Mesothelial cell of epicardium (in vitro differentiated cells): Measurements from ENCODE around the gene OR51A4. TPM values are rescaled to one million over a fixed set of nuclear protein-coding genes. Genes with fewer than 3 reads are reported as not detected.

ENCODE experiments used
- DNase-seq, 2 experiments: peaks; one replicate each; pipeline ENCODE4 v3.0.0; 2021; ENCODE audit warnings: low spot score in 2 of 2; ENCODE audit not compliant: unreplicated experiment in 2 of 2
- H3K27ac Mint-ChIP-seq: 2 replicates; pipeline ENCODE4 v1.8.0; 2021; ENCODE audit warnings: mixed read lengths
- H3K27me3 Mint-ChIP-seq: 2 replicates; pipeline ENCODE4 v1.8.0; 2021; ENCODE audit warnings: low read depth, mixed read lengths
- H3K36me3 Mint-ChIP-seq: 2 replicates; pipeline ENCODE4 v1.8.0; 2021; ENCODE audit warnings: mixed read lengths
- H3K4me1 Mint-ChIP-seq: 2 replicates; pipeline ENCODE4 v1.8.0; 2021; ENCODE audit warnings: mixed read lengths
- H3K4me3 Mint-ChIP-seq: 2 replicates; pipeline ENCODE4 v1.8.0; 2021; ENCODE audit warnings: mild to moderate bottlenecking, moderate library complexity, mixed read lengths
- H3K9me3 Mint-ChIP-seq: 2 replicates; pipeline ENCODE4 v1.8.0; 2021; ENCODE audit warnings: mixed read lengths
- total RNA-seq: library from RNA; stranded (reverse); gene quantifications from 3 replicates; pipeline ENCODE4 v1.2.1, GENCODE V29; 2021
- TF ChIP-seq, protein P1 (sequence below): fragments of 200-600 bp; sonication (generic); IDR thresholded peaks from one replicate; pipeline ENCODE4 v1.5.0; 2021; ENCODE audit warnings: antibody characterized with exemption; ENCODE audit not compliant: unreplicated experiment

OR51A4 gene
- total RNA-seq, 1 donor from 2014 or later: not detected

DNA sequence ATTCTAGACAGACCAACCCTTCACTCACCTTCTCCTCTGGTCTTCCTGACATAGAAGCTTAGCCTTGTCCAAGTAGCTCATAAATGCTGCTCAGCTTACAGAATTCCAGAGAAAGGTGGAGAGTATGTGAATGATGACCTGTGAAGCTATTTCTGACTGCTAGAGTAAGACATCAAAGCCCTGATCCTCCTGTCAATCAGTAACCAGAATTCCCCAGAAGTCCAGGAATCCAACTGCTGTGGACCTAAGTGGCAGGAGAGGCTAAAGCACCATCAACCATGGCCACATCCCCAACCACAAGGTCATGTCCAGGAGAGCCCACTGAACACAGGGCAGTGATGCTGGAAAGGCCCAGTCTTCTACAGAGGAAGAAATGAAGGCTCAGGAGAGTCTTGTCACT, 30.8 kb downstream of the OR51A4 start:
- no peak for DNase-seq
- H3K27ac Mint-ChIP-seq: no peak overlapping the region
- no peaks in the 10 kb centered on the region for H3K36me3 Mint-ChIP-seq
- TF ChIP-seq, protein P1, sequence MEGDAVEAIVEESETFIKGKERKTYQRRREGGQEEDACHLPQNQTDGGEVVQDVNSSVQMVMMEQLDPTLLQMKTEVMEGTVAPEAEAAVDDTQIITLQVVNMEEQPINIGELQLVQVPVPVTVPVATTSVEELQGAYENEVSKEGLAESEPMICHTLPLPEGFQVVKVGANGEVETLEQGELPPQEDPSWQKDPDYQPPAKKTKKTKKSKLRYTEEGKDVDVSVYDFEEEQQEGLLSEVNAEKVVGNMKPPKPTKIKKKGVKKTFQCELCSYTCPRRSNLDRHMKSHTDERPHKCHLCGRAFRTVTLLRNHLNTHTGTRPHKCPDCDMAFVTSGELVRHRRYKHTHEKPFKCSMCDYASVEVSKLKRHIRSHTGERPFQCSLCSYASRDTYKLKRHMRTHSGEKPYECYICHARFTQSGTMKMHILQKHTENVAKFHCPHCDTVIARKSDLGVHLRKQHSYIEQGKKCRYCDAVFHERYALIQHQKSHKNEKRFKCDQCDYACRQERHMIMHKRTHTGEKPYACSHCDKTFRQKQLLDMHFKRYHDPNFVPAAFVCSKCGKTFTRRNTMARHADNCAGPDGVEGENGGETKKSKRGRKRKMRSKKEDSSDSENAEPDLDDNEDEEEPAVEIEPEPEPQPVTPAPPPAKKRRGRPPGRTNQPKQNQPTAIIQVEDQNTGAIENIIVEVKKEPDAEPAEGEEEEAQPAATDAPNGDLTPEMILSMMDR: no peak
- H3K4me1 Mint-ChIP-seq: no peaks in the 10 kb centered on the region
- peaks cover 12% of the 10 kb centered on the region for H3K27me3 Mint-ChIP-seq
- H3K9me3 Mint-ChIP-seq: no peaks in the 10 kb centered on the region
- H3K4me3 Mint-ChIP-seq: no peak overlapping the region

DNA sequence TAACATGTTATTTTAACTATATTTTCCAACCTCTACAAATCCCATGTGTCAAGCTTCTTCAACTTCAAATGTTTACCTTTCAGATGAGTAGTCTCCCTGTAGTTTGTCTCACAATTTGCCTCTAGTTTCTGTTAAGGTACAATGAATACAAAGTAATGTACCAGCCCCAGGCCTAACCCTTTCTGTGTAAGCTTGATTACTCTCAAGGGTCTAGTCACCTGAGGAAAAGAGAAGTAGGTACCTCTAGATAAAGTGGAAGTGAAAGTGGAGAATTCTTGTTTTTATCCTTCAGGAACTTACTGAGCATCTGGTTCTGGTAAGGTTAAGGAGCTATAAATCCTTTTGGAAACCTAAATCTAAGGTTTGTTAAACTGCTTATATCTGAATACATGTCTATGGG, 43.9 kb downstream of the OR51A4 start, which contains the start of gene OR51A7:
Gene OR51A7 (plus strand): TSS at position 300 of the 400 bp plus-strand sequence. CDS start 3,587 bp downstream, outside the sequence.
- no peak within 1 kb of the TSS for H3K4me3 Mint-ChIP-seq
- peaks cover 8% of the 10 kb centered on the region for H3K9me3 Mint-ChIP-seq
- H3K4me1 Mint-ChIP-seq: no peaks in the 10 kb centered on the region
- H3K36me3 Mint-ChIP-seq: no peaks in the 10 kb centered on the region
- H3K27me3 Mint-ChIP-seq: no peaks in the 10 kb centered on the region
- no peak within 1 kb of the TSS for H3K27ac Mint-ChIP-seq
- TF ChIP-seq, protein P1: no peak
- DNase-seq: no peak

Other genes starting within 250 kb of the OR51A4 start
- 0.11 TPM in 1 of 3 replicates, not detected in the others for gene OR51E2, start 249.8 kb downstream of the OR51A4 start, total RNA-seq
- not detected in 3 replicates for gene MMP26, start 242.8 kb downstream of the OR51A4 start, total RNA-seq
- gene OR51F1, start 177.7 kb downstream of the OR51A4 start, total RNA-seq: not detected in 3 replicates
- gene OR52R1, start 143.2 kb downstream of the OR51A4 start, total RNA-seq: not detected in 3 replicates
- gene OR51F2, start 126.3 kb downstream of the OR51A4 start, total RNA-seq: not detected in 3 replicates
- not detected in 3 replicates for gene OR51S1, start 98.4 kb downstream of the OR51A4 start, total RNA-seq
- gene OR51T1, start 65.7 kb downstream of the OR51A4 start, total RNA-seq: not detected in 3 replicates
- not detected in 3 replicates for gene OR51A7, start 43.8 kb downstream of the OR51A4 start, total RNA-seq
- gene OR51G2, start 28.3 kb downstream of the OR51A4 start, total RNA-seq: not detected in 3 replicates
- not detected in 3 replicates for gene OR51G1, start 23.3 kb downstream of the OR51A4 start, total RNA-seq
- not detected in 3 replicates for gene OR51A2, start 8.1 kb upstream of the OR51A4 start, total RNA-seq
- gene OR51L1, start 47.2 kb upstream of the OR51A4 start, total RNA-seq: not detected in 3 replicates
- gene OR52J3, start 98.9 kb upstream of the OR51A4 start, total RNA-seq: not detected in 3 replicates
- not detected in 3 replicates for gene OR52E2, start 112.0 kb upstream of the OR51A4 start, total RNA-seq
- gene OR52E1, start 122.0 kb upstream of the OR51A4 start, total RNA-seq: not detected in 3 replicates
- not detected in 3 replicates for gene OR52A5, start 190.8 kb upstream of the OR51A4 start, total RNA-seq
- 0.02 TPM in 2 of 3 replicates, not detected in the other for gene OR52A1, start 207.2 kb upstream of the OR51A4 start, total RNA-seq